DND-41 (cell line): ENCODE results near the gene HS3ST5.
"Not testable (repeated sequence)": the region's sequence is repeated elsewhere in the genome, so short reads cannot be mapped to it uniquely, and the experiment has no call there.

Source experiments
- EZH2 ChIP-seq: IDR thresholded peaks from 3 replicates; pipeline ENCODE4 v1.6.1; 2012; ENCODE audit warnings: borderline replicate concordance, low read depth, mild to moderate bottlenecking, moderate library complexity, low read length, inconsistent platforms; ENCODE audit not compliant: severe bottlenecking
- TF ChIP-seq, protein P1 (sequence below): IDR thresholded peaks from 2 replicates; pipeline ENCODE4 v1.5.1; 2012; ENCODE audit warnings: borderline replicate concordance, low read length, moderate library complexity, mild to moderate bottlenecking; ENCODE audit not compliant: poor library complexity, severe bottlenecking; ENCODE audit errors: extremely low read depth

DNA sequence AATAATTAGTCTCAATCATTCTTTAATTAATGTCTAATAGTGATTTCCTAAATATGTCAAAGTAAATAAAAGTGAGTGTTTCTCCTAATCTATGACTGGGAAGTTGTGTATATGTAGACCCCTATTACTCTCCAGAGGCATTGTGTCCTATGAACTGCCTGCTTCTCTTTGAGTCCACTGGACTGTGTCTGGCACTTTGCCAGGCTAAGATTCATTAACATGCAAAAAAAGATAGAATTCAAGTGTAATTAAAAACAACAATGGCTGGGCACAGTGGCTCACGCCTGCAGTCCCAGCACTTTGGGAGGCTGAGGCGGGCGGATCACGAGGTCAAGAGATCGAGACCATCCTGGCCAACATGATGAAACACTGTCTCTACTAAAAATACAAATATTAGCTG is 298.3 kb downstream of the HS3ST5 start:
- TF ChIP-seq, protein P1, sequence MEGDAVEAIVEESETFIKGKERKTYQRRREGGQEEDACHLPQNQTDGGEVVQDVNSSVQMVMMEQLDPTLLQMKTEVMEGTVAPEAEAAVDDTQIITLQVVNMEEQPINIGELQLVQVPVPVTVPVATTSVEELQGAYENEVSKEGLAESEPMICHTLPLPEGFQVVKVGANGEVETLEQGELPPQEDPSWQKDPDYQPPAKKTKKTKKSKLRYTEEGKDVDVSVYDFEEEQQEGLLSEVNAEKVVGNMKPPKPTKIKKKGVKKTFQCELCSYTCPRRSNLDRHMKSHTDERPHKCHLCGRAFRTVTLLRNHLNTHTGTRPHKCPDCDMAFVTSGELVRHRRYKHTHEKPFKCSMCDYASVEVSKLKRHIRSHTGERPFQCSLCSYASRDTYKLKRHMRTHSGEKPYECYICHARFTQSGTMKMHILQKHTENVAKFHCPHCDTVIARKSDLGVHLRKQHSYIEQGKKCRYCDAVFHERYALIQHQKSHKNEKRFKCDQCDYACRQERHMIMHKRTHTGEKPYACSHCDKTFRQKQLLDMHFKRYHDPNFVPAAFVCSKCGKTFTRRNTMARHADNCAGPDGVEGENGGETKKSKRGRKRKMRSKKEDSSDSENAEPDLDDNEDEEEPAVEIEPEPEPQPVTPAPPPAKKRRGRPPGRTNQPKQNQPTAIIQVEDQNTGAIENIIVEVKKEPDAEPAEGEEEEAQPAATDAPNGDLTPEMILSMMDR: not testable (repeated sequence)
- not testable (repeated sequence) for TF ChIP-seq EZH2
